Nephron (organoid): ENCODE data around the gene SLC25A44.
A peak's percentile ranks its signal among the peaks of the same experiment; 100 is the strongest.

Experiments
- H3K27ac Mint-ChIP-seq, 3 experiments: 2 replicates each; pipeline ENCODE4 v1.8.0; 2020; ENCODE audit warnings: mixed read lengths in 3 of 3, mild to moderate bottlenecking in 2 of 3, moderate library complexity in 1 of 3
- H3K27me3 Mint-ChIP-seq: 2 replicates; pipeline ENCODE4 v1.8.0; 2021; ENCODE audit warnings: low read depth, mild to moderate bottlenecking, moderate library complexity, mixed read lengths
- H3K36me3 Mint-ChIP-seq: 2 replicates; pipeline ENCODE4 v1.8.0; 2020; ENCODE audit warnings: low read depth, mixed read lengths
- H3K4me1 Mint-ChIP-seq: 2 replicates; pipeline ENCODE4 v1.8.0; 2020; ENCODE audit warnings: mixed read lengths
- H3K4me3 Mint-ChIP-seq, 3 experiments: 2 replicates each; pipeline ENCODE4 v1.8.0; 2020; ENCODE audit warnings: mild to moderate bottlenecking in 3 of 3, mixed read lengths in 3 of 3, moderate library complexity in 2 of 3
- H3K9me3 Mint-ChIP-seq: 2 replicates; pipeline ENCODE4 v1.8.0; 2020; ENCODE audit warnings: mixed read lengths
- TF ChIP-seq, protein P1 (sequence below), 3 experiments: fragments of 200-600 bp; sonication (generic); IDR thresholded peaks; one replicate each; pipeline ENCODE4 v1.5.0; 2021; ENCODE audit warnings: antibody characterized with exemption in 3 of 3; ENCODE audit not compliant: unreplicated experiment in 3 of 3

Gene SLC25A44, protein sequence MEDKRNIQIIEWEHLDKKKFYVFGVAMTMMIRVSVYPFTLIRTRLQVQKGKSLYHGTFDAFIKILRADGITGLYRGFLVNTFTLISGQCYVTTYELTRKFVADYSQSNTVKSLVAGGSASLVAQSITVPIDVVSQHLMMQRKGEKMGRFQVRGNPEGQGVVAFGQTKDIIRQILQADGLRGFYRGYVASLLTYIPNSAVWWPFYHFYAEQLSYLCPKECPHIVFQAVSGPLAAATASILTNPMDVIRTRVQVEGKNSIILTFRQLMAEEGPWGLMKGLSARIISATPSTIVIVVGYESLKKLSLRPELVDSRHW

DNA sequence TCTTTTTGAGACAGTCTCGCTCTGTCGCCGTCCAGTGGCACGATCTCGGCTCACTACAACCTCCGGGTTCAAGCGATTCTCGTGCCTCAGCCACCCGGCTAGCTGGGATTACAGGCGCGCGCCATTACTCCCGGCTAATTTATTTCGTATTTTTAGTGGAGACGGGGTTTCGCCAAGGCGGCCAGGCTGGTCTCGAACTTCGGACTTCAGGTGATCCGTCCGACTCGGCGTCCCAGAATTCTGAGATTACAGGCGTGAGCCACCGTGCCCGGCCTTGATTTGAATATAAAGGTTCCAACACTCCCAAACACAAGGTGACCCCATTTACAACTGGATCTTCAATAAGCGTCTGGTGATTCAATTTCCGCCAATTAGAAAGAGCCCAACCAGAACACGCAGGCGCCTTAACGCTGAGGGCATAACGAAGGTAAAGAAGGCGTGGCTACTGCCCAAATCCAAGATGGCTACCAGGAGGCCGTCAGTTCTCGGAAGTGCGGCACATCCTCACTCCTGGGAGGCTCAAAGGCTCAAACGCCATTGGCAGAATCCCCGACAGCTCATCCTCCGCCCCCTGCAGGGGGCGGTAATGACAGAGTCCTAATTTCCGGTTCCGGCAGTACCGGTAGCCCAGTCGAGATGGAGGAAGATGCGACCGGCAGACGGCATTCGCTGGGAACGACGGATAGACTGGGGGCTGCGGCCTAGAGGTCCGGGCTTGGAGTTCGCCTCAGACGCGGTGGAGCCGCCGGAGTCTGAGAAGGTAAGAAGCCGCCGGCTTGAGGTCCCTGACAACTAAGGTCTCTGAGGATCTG, at the start of gene SLC25A44:
Gene SLC25A44, plus strand, starts transcription at position 617 of the 812 bp plus-strand sequence. CDS start 5,744 bp downstream, outside the sequence.
- Mint-ChIP-seq H3K4me1 (peaks cover 18% of the 10 kb centered on the region), H3K36me3 (peaks cover 6% of the 10 kb centered on the region), H3K9me3 (peaks cover 4% of the 10 kb centered on the region), H3K4me3 (peak within 1 kb of the TSS; percentile 91 to 95 (median 95)), H3K27me3 (no peaks in the 10 kb centered on the region), H3K27ac (peak within 1 kb of the TSS; percentile 78 to 93 (median 80))
- TF ChIP-seq, protein P1, sequence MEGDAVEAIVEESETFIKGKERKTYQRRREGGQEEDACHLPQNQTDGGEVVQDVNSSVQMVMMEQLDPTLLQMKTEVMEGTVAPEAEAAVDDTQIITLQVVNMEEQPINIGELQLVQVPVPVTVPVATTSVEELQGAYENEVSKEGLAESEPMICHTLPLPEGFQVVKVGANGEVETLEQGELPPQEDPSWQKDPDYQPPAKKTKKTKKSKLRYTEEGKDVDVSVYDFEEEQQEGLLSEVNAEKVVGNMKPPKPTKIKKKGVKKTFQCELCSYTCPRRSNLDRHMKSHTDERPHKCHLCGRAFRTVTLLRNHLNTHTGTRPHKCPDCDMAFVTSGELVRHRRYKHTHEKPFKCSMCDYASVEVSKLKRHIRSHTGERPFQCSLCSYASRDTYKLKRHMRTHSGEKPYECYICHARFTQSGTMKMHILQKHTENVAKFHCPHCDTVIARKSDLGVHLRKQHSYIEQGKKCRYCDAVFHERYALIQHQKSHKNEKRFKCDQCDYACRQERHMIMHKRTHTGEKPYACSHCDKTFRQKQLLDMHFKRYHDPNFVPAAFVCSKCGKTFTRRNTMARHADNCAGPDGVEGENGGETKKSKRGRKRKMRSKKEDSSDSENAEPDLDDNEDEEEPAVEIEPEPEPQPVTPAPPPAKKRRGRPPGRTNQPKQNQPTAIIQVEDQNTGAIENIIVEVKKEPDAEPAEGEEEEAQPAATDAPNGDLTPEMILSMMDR (IDR thresholded peaks at IDR 0.05; ENCODE audit: unreplicated experiment in 3 of 3) = peak; percentile 40 to 59 (median 53)

DNA sequence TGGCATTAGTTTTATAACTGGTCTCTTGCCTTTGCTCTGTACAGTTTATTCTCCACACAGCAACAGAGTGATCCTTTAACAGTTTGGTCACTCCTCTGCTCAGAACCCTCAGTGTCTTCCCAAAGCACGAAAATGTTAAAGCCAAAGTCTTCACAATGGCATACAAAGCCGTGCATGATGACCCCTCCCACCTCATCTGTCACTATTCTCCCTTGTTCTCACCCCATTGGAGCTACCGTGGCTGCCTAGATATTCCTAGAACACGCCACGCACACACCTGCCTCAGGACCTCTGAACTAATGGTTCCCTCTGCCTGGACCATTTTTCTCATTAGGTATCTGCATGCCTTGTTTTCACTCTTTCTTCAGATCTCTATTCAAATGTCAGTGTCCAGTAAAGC, 49.2 kb upstream of the SLC25A44 start:
- peaks cover 12% of the 10 kb centered on the region for H3K27me3 Mint-ChIP-seq
- H3K27ac Mint-ChIP-seq = peak overlapping the region in 2 of 3 experiments; percentile 13 to 42
- H3K9me3 Mint-ChIP-seq = no peaks in the 10 kb centered on the region
- TF ChIP-seq, protein P1 (IDR thresholded peaks at IDR 0.05; ENCODE audit: unreplicated experiment in 3 of 3) = no peak
- H3K4me3 Mint-ChIP-seq = no peak overlapping the region
- H3K36me3 Mint-ChIP-seq = peaks cover 5% of the 10 kb centered on the region
- peaks cover 38% of the 10 kb centered on the region for H3K4me1 Mint-ChIP-seq

DNA sequence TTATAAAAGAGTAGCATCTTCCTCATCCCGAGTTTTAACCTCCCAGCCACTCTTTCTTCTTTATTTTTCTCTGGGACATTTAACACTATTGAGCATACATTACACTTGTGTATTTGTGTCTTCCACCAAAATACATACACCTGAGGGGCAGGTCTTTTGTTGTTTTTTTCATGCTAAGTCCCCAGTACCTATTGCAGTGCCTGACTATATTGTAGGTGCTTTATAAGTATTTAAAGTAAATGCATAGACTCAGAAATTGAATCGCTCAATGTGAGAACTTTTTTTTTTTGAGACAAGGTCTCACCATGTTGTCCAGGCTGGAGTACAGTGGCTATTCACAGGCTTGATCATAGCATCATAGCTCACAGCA, 48.3 kb upstream of the SLC25A44 start:
- Mint-ChIP-seq H3K27me3 (peaks cover 20% of the 10 kb centered on the region), H3K9me3 (no peaks in the 10 kb centered on the region), H3K4me3 (peak overlapping the region in 1 of 3 experiments; percentile 69), H3K27ac (peak overlapping the region; percentile 62 to 82 (median 80)), H3K36me3 (no peaks in the 10 kb centered on the region), H3K4me1 (peaks cover 37% of the 10 kb centered on the region)
- TF ChIP-seq, protein P1 (IDR thresholded peaks at IDR 0.05; ENCODE audit: unreplicated experiment in 3 of 3) = no peak

DNA sequence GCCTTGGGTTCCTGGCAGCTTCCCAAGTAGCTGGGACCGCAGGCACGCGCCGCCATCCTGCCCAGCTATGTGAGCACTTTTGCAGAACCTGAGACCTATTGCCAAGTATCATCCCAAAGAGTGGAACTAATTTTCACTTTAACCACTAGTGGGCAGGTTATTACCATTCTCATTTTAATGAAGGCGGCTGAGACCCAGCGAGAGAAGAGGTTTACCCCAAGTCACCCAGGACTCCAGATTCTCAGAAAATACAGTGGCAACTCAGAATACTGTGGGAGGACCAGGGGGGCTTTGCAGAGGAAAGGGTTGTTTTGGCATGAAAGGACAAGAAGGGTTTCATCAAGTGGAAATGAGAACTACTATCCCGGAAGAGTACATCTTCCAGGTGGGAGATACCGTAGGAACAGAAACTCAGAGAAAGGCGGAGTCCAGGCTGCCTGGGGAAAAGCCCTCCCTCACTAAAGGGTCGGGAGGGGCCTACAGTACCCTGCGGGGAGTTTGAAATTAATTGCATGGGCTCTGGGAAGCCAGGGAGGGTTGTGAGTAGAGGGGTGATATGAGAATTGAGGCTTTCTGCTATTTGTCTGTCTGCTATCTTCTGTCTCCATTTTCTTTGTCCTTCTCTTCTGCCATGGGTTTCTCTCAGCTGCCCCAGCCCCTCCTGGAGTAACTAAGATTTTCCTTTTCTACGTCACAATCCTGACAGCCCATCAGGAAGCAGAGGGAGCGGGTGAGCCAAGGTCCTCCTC, 47.7 kb upstream of the SLC25A44 start:
- Mint-ChIP-seq H3K36me3 (no peaks in the 10 kb centered on the region), H3K27me3 (peaks cover 26% of the 10 kb centered on the region), H3K27ac (peak overlapping the region; percentile 62 to 82 (median 80)), H3K4me1 (peaks cover 31% of the 10 kb centered on the region), H3K4me3 (peak overlapping the region; percentile 66 to 76 (median 69)), H3K9me3 (no peaks in the 10 kb centered on the region)
- TF ChIP-seq, protein P1 (IDR thresholded peaks at IDR 0.05; ENCODE audit: unreplicated experiment in 3 of 3) = peak; percentile 61 to 72 (median 61)

DNA sequence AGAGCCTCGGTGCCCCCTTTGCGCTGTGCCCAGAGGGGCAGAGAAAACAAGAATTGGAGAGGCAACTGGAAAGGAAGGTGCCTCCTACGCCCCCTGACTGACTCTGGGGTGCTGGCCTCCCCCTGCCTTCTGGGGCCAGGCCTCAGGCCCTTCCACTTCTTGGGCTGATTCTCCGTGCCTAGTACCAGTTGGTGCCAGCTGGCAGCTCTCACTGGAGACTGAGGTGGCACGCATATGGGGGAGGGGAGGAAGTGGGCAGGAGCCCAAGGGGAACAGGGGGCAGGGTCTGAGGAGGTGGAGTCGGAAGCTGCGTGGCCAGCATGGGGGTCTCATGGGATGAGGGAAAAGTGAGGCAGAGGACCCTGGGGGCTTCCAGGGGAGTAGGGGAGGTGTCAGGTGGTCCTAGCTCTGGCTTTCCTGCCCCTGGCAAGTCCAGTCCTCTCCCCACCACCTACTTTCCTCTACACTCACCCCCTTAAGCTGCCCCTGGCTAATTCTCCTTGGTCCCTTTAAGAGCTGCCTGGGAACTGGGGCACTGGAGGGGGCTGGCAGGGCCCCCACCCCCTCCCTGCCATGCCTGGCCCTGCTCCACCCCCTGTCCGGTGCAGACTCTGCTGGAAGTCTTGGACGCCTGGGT, 47.0 kb upstream of the SLC25A44 start:
- TF ChIP-seq, protein P1 (IDR thresholded peaks at IDR 0.05; ENCODE audit: unreplicated experiment in 3 of 3) = no peak
- H3K4me1 Mint-ChIP-seq = peaks cover 32% of the 10 kb centered on the region
- peak overlapping the region; percentile 62 to 82 (median 80) for H3K27ac Mint-ChIP-seq
- H3K4me3 Mint-ChIP-seq = peak overlapping the region; percentile 66 to 76 (median 69)
- no peaks in the 10 kb centered on the region for H3K9me3 Mint-ChIP-seq
- no peaks in the 10 kb centered on the region for H3K36me3 Mint-ChIP-seq
- peaks cover 29% of the 10 kb centered on the region for H3K27me3 Mint-ChIP-seq
